Stimulated activated CD8-positive, alpha-beta memory T cell treated with anti-CD3 and anti-CD28 coated beads, Interleukin-7, amount 100 ng/mL, for 4 hours (primary cell): ENCODE results near the gene OR51T1.

Source experiments
- DNase-seq, 2 donors: peaks; one replicate each; pipeline ENCODE4 v3.0.0-alpha.2; 2020; ENCODE audit warnings: low read depth in 2 of 2

The OR51T1 gene

DNA sequence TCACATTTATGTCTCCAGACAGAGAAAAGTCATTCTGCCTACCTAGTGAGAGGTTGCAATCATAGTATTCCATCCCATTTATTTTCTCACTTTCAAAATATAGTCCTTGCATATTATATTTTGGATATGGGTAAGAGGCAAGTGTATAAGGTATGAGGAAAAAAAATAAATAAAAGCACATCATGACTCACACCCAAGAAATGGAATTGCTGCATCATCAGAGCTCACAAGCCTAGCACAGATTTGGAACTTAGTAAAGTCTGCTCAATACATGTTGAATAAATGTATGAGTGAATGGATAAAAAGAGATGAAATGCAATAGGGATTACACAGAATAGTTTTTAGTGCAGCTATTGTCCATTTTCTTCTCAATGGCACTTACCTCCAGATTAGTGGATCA is 44.9 kb downstream of the OR51T1 start:
- no peak for DNase-seq
